Sigmoid colon (tissue), 7 donors: ENCODE results near the gene ZNF416. TPM values are rescaled to one million over a fixed set of nuclear protein-coding genes. Genes with fewer than 3 reads are reported as not detected.
A peak's percentile ranks its signal among the peaks of the same experiment; 100 is the strongest.

ENCODE experiments used
- DNase-seq: peaks from one replicate; pipeline ENCODE4 v3.0.0-alpha.2; 2019
- H3K27ac ChIP-seq, 4 donors: fragments of 200-600 bp; sonication (generic); one replicate each; pipeline ENCODE4 v1.5.1; 2016 to 2019; ENCODE audit warnings: mild to moderate bottlenecking in 1 of 4
- H3K27me3 ChIP-seq, 3 donors: fragments of 200-600 bp; sonication (generic); one replicate each; pipeline ENCODE4 v1.5.1; 2019; ENCODE audit warnings: mild to moderate bottlenecking in 1 of 3
- H3K36me3 ChIP-seq, 4 donors: fragments of 200-600 bp; sonication (generic); one replicate each; pipeline ENCODE4 v1.5.1; 2016 to 2019
- H3K4me1 ChIP-seq, 4 donors: fragments of 200-600 bp; sonication (generic); one replicate each; pipeline ENCODE4 v1.5.1; 2017 to 2019
- H3K4me3 ChIP-seq, 4 donors: fragments of 200-600 bp; sonication (generic); one replicate each; pipeline ENCODE4 v1.5.1; 2017 to 2019; ENCODE audit warnings: mild to moderate bottlenecking in 2 of 4, moderate library complexity in 1 of 4
- H3K9me3 ChIP-seq, 4 donors: fragments of 200-600 bp in 3 of 4; sonication (generic) in 3 of 4; one replicate each; pipeline versions ENCODE4 v1.5.1 to v1.6.1; 2013 to 2019
- CTCF ChIP-seq, 4 experiments: fragments of 450-650 bp in 3 of 4; fragments of 200-600 bp in 1 of 4; IDR thresholded peaks; one replicate each; pipeline ENCODE4 v1.5.1; 2016 to 2019; ENCODE audit warnings: antibody characterized with exemption in 4 of 4, mild to moderate bottlenecking in 3 of 4, moderate library complexity in 2 of 4
- EP300 ChIP-seq, 4 donors: sonication (generic); formaldehyde crosslinking; IDR thresholded peaks; one replicate each; pipeline ENCODE4 v1.6.1; 2017; ENCODE audit warnings: antibody characterized with exemption in 4 of 4
- POLR2A ChIP-seq, 2 donors: fragments of 450-650 bp; IDR thresholded peaks; one replicate each; pipeline ENCODE4 v1.6.1; 2016; ENCODE audit warnings: antibody characterized with exemption in 2 of 2, mild to moderate bottlenecking in 2 of 2, moderate library complexity in 2 of 2
- POLR2AphosphoS5 ChIP-seq, 4 donors: sonication (generic); formaldehyde crosslinking; IDR thresholded peaks; one replicate each; pipeline ENCODE4 v1.6.1; 2017; ENCODE audit warnings: antibody characterized with exemption in 4 of 4
- WGBS, 2 donors: extraction: QIAGEN DNeasy Blood & Tissue Kit; methylation state at CpG; one replicate each; pipeline ENCODE4 v1.1.7; 2013; 5-methylcytosine and 5-hydroxymethylcytosine counted together
- intact Hi-C: fragments of 100-400 bp; cut with DNase I; formaldehyde crosslinking; loops from one replicate; pipeline ENCODE4 v1.15.1; 2023
- polyA plus RNA-seq, 3 donors: library from polyadenylated mRNA; stranded (reverse); fragments of 200-250 nt; gene quantifications; one replicate each; pipeline ENCODE4 v1.2.3, GENCODE V29; 2013
- total RNA-seq, 4 donors: library from RNA; depleted of rRNA; stranded (reverse); fragments of >200 nt; gene quantifications; one replicate each; pipeline ENCODE4 v1.1.0, GENCODE V29; 2016
- donor health status: healthy with polysubstance abuse.
- donor health status: Bipolar disorder and iron deficiency.
- donor health status: healthy.

ZNF416 gene
- total and polyA plus RNA-seq, 7 donors: 0.23 to 5.5 (median 3.1) TPM

- intact Hi-C loops: loop anchor here (1.0 to 2.0 kb wide), 2 partner anchors 21 to 40 kb away; partner anchors contain the start of genes ZNF416 and ZNF550
- Histone ChIP-seq H3K4me1 (peaks cover 0 to 13% (median 9%) of the 10 kb centered on the region in 4 donors), H3K36me3 (peaks cover 0 to 10% (median 2%) of the 10 kb centered on the region in 4 donors), H3K9me3 (peaks cover 0 to 9% (median 1%) of the 10 kb centered on the region in 4 donors), H3K27ac (peak overlapping the region in 3 of 4 donors; percentile 50 to 57 (median 55)), H3K4me3 (peak overlapping the region; percentile 68 to 88 (median 70)), H3K27me3 (no peaks in the 10 kb centered on the region)
- 57 to 58% methylated on average over 8 of the region's 8 CpGs for WGBS, 2 donors
- DNase-seq: no peak
- no peak for TF ChIP-seq POLR2A (IDR thresholded peaks at IDR 0.05)
- no peak for TF ChIP-seq EP300 (IDR thresholded peaks at IDR 0.05)
- no peak for TF ChIP-seq POLR2AphosphoS5 (IDR thresholded peaks at IDR 0.05)
- no peak for TF ChIP-seq CTCF (IDR thresholded peaks at IDR 0.05)
These were observed 20.7 kb upstream of the ZNF416 start for GRCh38 chr19:57599377-57599760.

- no peak for DNase-seq
- H3K27ac ChIP-seq: no peak overlapping the region
- H3K4me3 ChIP-seq: no peak overlapping the region
- no peak for TF ChIP-seq CTCF (IDR thresholded peaks at IDR 0.05)
- no peaks in the 10 kb centered on the region for H3K27me3 ChIP-seq
- H3K9me3 ChIP-seq: peaks cover 33 to 67% (median 48%) of the 10 kb centered on the region in 4 donors
- peaks cover 23 to 49% (median 41%) of the 10 kb centered on the region in 4 donors for H3K36me3 ChIP-seq
- intact Hi-C loops: no loop called here
- H3K4me1 ChIP-seq: peaks cover 0 to 20% (median 15%) of the 10 kb centered on the region in 4 donors
- WGBS, 2 donors: 83 to 96% methylated on average over 1 of the region's 1 CpG
These were observed 8.8 kb upstream of the ZNF416 start for GRCh38 chr19:57587529-57587928.

GRCh38 chr19:57583521-57584416, 5.1 kb upstream of the ZNF416 start, which contains the start of gene ZIK1:
TSS of gene ZIK1 (plus strand) at chr19:57584145. CDS start at chr19:57584357, 212 bp downstream.
- peak within 1 kb of the TSS; percentile 23 to 72 (median 63) for H3K27ac ChIP-seq

GRCh38 chr19:57583104-57583520, 4.4 kb upstream of the ZNF416 start:
- 46 to 66% methylated on average over 21 of the region's 21 CpGs for WGBS, 2 donors
- H3K27me3 ChIP-seq: no peaks in the 10 kb centered on the region
- peaks cover 0 to 30% (median 17%) of the 10 kb centered on the region in 4 donors for H3K4me1 ChIP-seq
- intact Hi-C loops: loop anchor here (5.0 kb wide), 1 partner anchor 49 kb away; the partner anchor contains the start of gene ZNF211
- H3K27ac ChIP-seq: peak overlapping the region in 1 of 4 donors; percentile 72
- peak overlapping the region in 3 of 4 donors; percentile 54 to 69 (median 61) for H3K4me3 ChIP-seq
- H3K36me3 ChIP-seq: peaks cover 0 to 12% (median 6%) of the 10 kb centered on the region in 4 donors
- no peak for DNase-seq
- TF ChIP-seq EP300 (IDR thresholded peaks at IDR 0.05) (no peak), CTCF (IDR thresholded peaks at IDR 0.05) (no peak), POLR2AphosphoS5 (IDR thresholded peaks at IDR 0.05) (no peak), POLR2A (IDR thresholded peaks at IDR 0.05) (no peak)
- H3K9me3 ChIP-seq: peaks cover 0 to 28% (median 11%) of the 10 kb centered on the region in 4 donors

More at GRCh38 chr19:57583521-57584416, 5.1 kb upstream of the ZNF416 start, which contains the start of gene ZIK1:
- H3K36me3 ChIP-seq: peaks cover 5 to 19% (median 12%) of the 10 kb centered on the region in 4 donors
- peak within 1 kb of the TSS; percentile 54 to 69 (median 63) for H3K4me3 ChIP-seq
- TF ChIP-seq POLR2AphosphoS5 (IDR thresholded peaks at IDR 0.05) (peak in 3 of 4 donors; percentile 48 to 69 (median 66)), EP300 (IDR thresholded peaks at IDR 0.05) (no peak), CTCF (IDR thresholded peaks at IDR 0.05) (no peak), POLR2A (IDR thresholded peaks at IDR 0.05) (no peak)
- peak; percentile 95 for DNase-seq
- peaks cover 0 to 26% (median 15%) of the 10 kb centered on the region in 4 donors for H3K4me1 ChIP-seq
- H3K27me3 ChIP-seq: no peaks in the 10 kb centered on the region
- peaks cover 4 to 30% (median 17%) of the 10 kb centered on the region in 4 donors for H3K9me3 ChIP-seq
- WGBS, 2 donors: 3 to 23% methylated on average over 76 of the region's 76 CpGs
- intact Hi-C loops: loop anchor here (5.0 kb wide), 1 partner anchor 49 kb away; the partner anchor contains the start of gene ZNF211
